HG03439 (cell line): ENCODE data around the gene NUP98.
"Not testable (repeated sequence)": the region's sequence is repeated elsewhere in the genome, so short reads cannot be mapped to it uniquely, and the experiment has no call there.

Experiments
- ATAC-seq: cut with Tn5 transposase; IDR thresholded peaks from one replicate; pipeline ENCODE4 v1.9.1; 2021; ENCODE audit warnings: mild to moderate bottlenecking, moderate library complexity; ENCODE audit not compliant: unreplicated experiment

The NUP98 gene

GRCh38 chr11:3679077-3679476, 118.3 kb downstream of the NUP98 start:
- ATAC-seq: no peak

GRCh38 chr11:3675971-3676370, 121.4 kb downstream of the NUP98 start:
- no peak for ATAC-seq

- ATAC-seq: no peak
Measured at GRCh38 chr11:3674189-3674588, 123.2 kb downstream of the NUP98 start.

GRCh38 chr11:3671334-3672254, 125.8 kb downstream of the NUP98 start, which contains the start of gene CHRNA10:
Gene CHRNA10 (minus strand): TSS chr11:3671384. CDS start chr11:3671312, 72 bp downstream.
- no peak for ATAC-seq

- ATAC-seq: no peak
Measured at GRCh38 chr11:3669742-3670183, 127.6 kb downstream of the NUP98 start.

- no peak for ATAC-seq
Measured at GRCh38 chr11:3669128-3669527, 128.2 kb downstream of the NUP98 start.

GRCh38 chr11:3667149-3668035, 130.0 kb downstream of the NUP98 start:
- ATAC-seq: no peak

- no peak for ATAC-seq
Measured at GRCh38 chr11:3666023-3666530, 131.3 kb downstream of the NUP98 start.

- ATAC-seq: no peak
Measured at GRCh38 chr11:3665336-3666022, 131.9 kb downstream of the NUP98 start.

- no peak for ATAC-seq
Measured at GRCh38 chr11:3664032-3664630, 133.2 kb downstream of the NUP98 start.

- no peak for ATAC-seq
Measured at GRCh38 chr11:3662856-3663255, 134.5 kb downstream of the NUP98 start.

- ATAC-seq: no peak
Measured at GRCh38 chr11:3660960-3661359, 136.4 kb downstream of the NUP98 start.

- ATAC-seq: no peak
Measured at GRCh38 chr11:3659595-3660515, 137.5 kb downstream of the NUP98 start.

GRCh38 chr11:3658252-3658651, 139.1 kb downstream of the NUP98 start:
- ATAC-seq: no peak

GRCh38 chr11:3657331-3657730, 140.0 kb downstream of the NUP98 start:
- not testable (repeated sequence) for ATAC-seq

- no peak for ATAC-seq
Measured at GRCh38 chr11:3655547-3655946, 141.8 kb downstream of the NUP98 start.

GRCh38 chr11:3652514-3652913, 144.8 kb downstream of the NUP98 start:
- ATAC-seq: not testable (repeated sequence)

- not testable (repeated sequence) for ATAC-seq
Measured at GRCh38 chr11:3649374-3649773, 148.0 kb downstream of the NUP98 start.

- ATAC-seq: not testable (repeated sequence)
Measured at GRCh38 chr11:3648843-3649242, 148.5 kb downstream of the NUP98 start.
